Endothelial cell of umbilical vein (primary cell): ENCODE measurements around the gene GCDH. TPM values are rescaled to one million over a fixed set of nuclear protein-coding genes. Genes with fewer than 3 reads are reported as not detected.

Experiments
- BruUV-seq: library from RNA; stranded (reverse); fragments of 400-500 nt; replicated peaks from 2 replicates; lab custom pipeline; 2021; lab: Mats Ljungman, UMichigan
- CTCF ChIA-PET: fragments of 300-600, 350-600 bp; sonication (Branson Sonifier 250); formaldehyde crosslinking; loops from one replicate; lab custom pipeline; 2021; ENCODE audit warnings: antibody characterized with exemption, inconsistent platforms; lab: Charles Lee
- POLR2A ChIA-PET: fragments of 300-600, 350-600 bp; sonication (Branson Sonifier 250); formaldehyde crosslinking; loops from one replicate; lab custom pipeline; 2021; ENCODE audit warnings: antibody characterized with exemption, inconsistent platforms; lab: Charles Lee
- DNase-seq: peaks from one replicate; pipeline ENCODE4 v3.0.0-alpha.2; 2011; ENCODE audit warnings: low read depth, low spot score
- FAIRE-seq: peaks from 2 replicates; lab custom pipeline; 2011; peaks lifted over from hg19 to GRCh38; lab: Jason Lieb, UNC
- H2AFZ ChIP-seq: 2 replicates; pipeline ENCODE4 v1.6.0; 2012; ENCODE audit warnings: low read depth, low read length, control low read depth, inconsistent platforms
- H3K27ac ChIP-seq: 2 replicates; pipeline ENCODE4 v1.5.1; 2011; ENCODE audit warnings: low read depth, mild to moderate bottlenecking, control low read depth, low read length, moderate library complexity; ENCODE audit not compliant: insufficient read depth
- H3K27me3 ChIP-seq, 2 experiments: 2 replicates each; pipeline versions ENCODE4 v1.6.0 to v1.6.1; 2011; ENCODE audit warnings: low read length in 2 of 2, mixed read lengths in 1 of 2; ENCODE audit not compliant: control insufficient read depth in 2 of 2, insufficient read depth in 2 of 2
- H3K36me3 ChIP-seq, 2 experiments: 2 replicates in 1 of 2; 3 replicates in 1 of 2; pipeline ENCODE4 v1.5.1; 2011; ENCODE audit warnings: low read length in 2 of 2, mild to moderate bottlenecking in 1 of 2, moderate library complexity in 1 of 2; ENCODE audit not compliant: control insufficient read depth in 2 of 2, insufficient read depth in 2 of 2; ENCODE audit errors: extremely low read depth in 1 of 2
- H3K4me1 ChIP-seq: 3 replicates; pipeline ENCODE4 v1.5.1; 2011; ENCODE audit warnings: mild to moderate bottlenecking, low read length; ENCODE audit not compliant: control insufficient read depth, insufficient read depth; ENCODE audit errors: extremely low read depth
- H3K4me2 ChIP-seq: 2 replicates; pipeline ENCODE4 v1.6.1; 2011; ENCODE audit warnings: low read length, control low read depth, mixed read lengths; ENCODE audit not compliant: insufficient read depth
- H3K4me3 ChIP-seq, 3 experiments: fragments of 200-600 bp in 1 of 3; sonication (generic), shearing (Covaris generic) in 1 of 3; replicated peaks in 1 of 3; 2 replicates each; pipeline ENCODE4 v1.5.1; 2011 to 2016; ENCODE audit warnings: control low read depth in 3 of 3, low read length in 3 of 3, mild to moderate bottlenecking in 2 of 3, inconsistent platforms in 1 of 3, low read depth in 1 of 3, moderate library complexity in 1 of 3; ENCODE audit not compliant: insufficient read depth in 1 of 3
- H3K79me2 ChIP-seq: 2 replicates; pipeline ENCODE4 v1.6.0; 2012; ENCODE audit warnings: low read length, inconsistent platforms; ENCODE audit not compliant: control insufficient read depth, insufficient read depth
- H3K9ac ChIP-seq: replicated peaks from 2 replicates; pipeline ENCODE3; 2011; ENCODE audit warnings: low read length, control low read depth; ENCODE audit not compliant: insufficient read depth; ENCODE audit errors: extremely low read depth
- H3K9me1 ChIP-seq: replicated peaks from 3 replicates; pipeline ENCODE4 v1.6.0; 2011; ENCODE audit warnings: mild to moderate bottlenecking, low read length; ENCODE audit not compliant: control insufficient read depth, insufficient read depth; ENCODE audit errors: extremely low read depth
- H3K9me3 ChIP-seq: replicated peaks from 2 replicates; pipeline ENCODE4 v1.5.1; 2012; ENCODE audit warnings: low read length, inconsistent platforms; ENCODE audit not compliant: control insufficient read depth, insufficient read depth
- H4K20me1 ChIP-seq: replicated peaks from 2 replicates; pipeline ENCODE3; 2011; ENCODE audit warnings: mild to moderate bottlenecking, low read length; ENCODE audit not compliant: control insufficient read depth, insufficient read depth; ENCODE audit errors: extremely low read depth
- CTCF ChIP-seq, 2 donors: IDR thresholded peaks; 1 replicate in 1 of 2; 2 replicates in 1 of 2; pipeline ENCODE4 v1.5.1; 2011; ENCODE audit warnings: low read length in 2 of 2, mild to moderate bottlenecking in 2 of 2, moderate library complexity in 2 of 2, control low read depth in 1 of 2, inconsistent platforms in 1 of 2, low read depth in 1 of 2; ENCODE audit not compliant: insufficient read depth in 1 of 2; ENCODE audit errors: extremely low read depth in 1 of 2
- EZH2 ChIP-seq: IDR thresholded peaks from 2 replicates; pipeline ENCODE4 v1.6.1; 2012; ENCODE audit warnings: borderline replicate concordance, low read depth, mild to moderate bottlenecking, moderate library complexity, low read length, inconsistent platforms; ENCODE audit not compliant: severe bottlenecking
- FOS ChIP-seq: IDR thresholded peaks from 2 replicates; pipeline ENCODE4 v1.6.1; 2011; ENCODE audit warnings: mild to moderate bottlenecking, low read length, moderate library complexity, borderline replicate concordance; ENCODE audit not compliant: insufficient read depth
- GATA2 ChIP-seq: IDR thresholded peaks from 2 replicates; pipeline ENCODE4 v1.7.0; 2011; ENCODE audit warnings: low read depth, mild to moderate bottlenecking, moderate library complexity, mixed read lengths, low read length; ENCODE audit not compliant: insufficient read length, insufficient read depth
- JUN ChIP-seq: IDR thresholded peaks from 2 replicates; pipeline ENCODE4 v1.6.1; 2011; ENCODE audit warnings: borderline replicate concordance, low read depth; ENCODE audit not compliant: insufficient read length, insufficient read depth
- MYC ChIP-seq: IDR thresholded peaks from one replicate; pipeline ENCODE4 v1.6.1; 2011; ENCODE audit warnings: mild to moderate bottlenecking, low read depth, low read length
- POLR2A ChIP-seq: IDR thresholded peaks from 2 replicates; pipeline ENCODE4 v1.6.1; 2012; ENCODE audit warnings: low read depth, mild to moderate bottlenecking, control low read depth, low read length
- POLR2AphosphoS5 ChIP-seq: IDR thresholded peaks from 2 replicates; pipeline ENCODE4 v1.6.1; 2012; ENCODE audit warnings: low read depth, mild to moderate bottlenecking, control low read depth, low read length, moderate library complexity; ENCODE audit not compliant: insufficient read depth
- dilution Hi-C: fragments of 300-500 bp; cut with MboI; formaldehyde crosslinking; loops from one replicate; pipeline ENCODE4 v1.15.0; 2019; ENCODE audit warnings: low sequenced_read_pairs; ENCODE audit not compliant: extremely low pct_ligation_motif_present
- intact Hi-C: fragments of 100-400 bp; cut with micrococcal nuclease; formaldehyde crosslinking; loops from one replicate; pipeline ENCODE4 v1.10.0; 2022
- polyA plus RNA-seq, 4 experiments: library from polyadenylated mRNA; depleted of rRNA in 3 of 4; stranded (reverse) in 3 of 4; unstranded in 1 of 4; fragments of >200 nt; gene quantifications; 2 replicates each; pipeline versions ENCODE4 v1.2.1 to v1.2.3, GENCODE V29; 2011 to 2012; ENCODE audit warnings: missing spikeins in 1 of 4
- total RNA-seq: library from RNA; stranded (reverse); gene quantifications from 2 replicates; pipeline ENCODE4 v1.2.3, GENCODE V29; 2021
- TF ChIP-seq, protein P1 (sequence below): IDR thresholded peaks from 2 replicates; pipeline ENCODE4 v1.6.1; 2011; ENCODE audit not compliant: insufficient read depth, insufficient read length

The GCDH gene
- total and polyA plus RNA-seq, 2 donors (not counting 3 experiments of a cell fraction or from before 2014, with no cell fraction given): 27.3 to 35.8 TPM

- Histone ChIP-seq H3K4me2 (no peak overlapping the region), H3K9me3 (no peaks in the 10 kb centered on the region), H4K20me1 (no peaks in the 10 kb centered on the region), H3K9ac (no peak overlapping the region), H2AFZ (no peak overlapping the region), H3K9me1 (no peaks in the 10 kb centered on the region), H3K4me1 (peaks cover 22% of the 10 kb centered on the region), H3K27ac (no peak overlapping the region), H3K36me3 (peaks cover 6 to 13% of the 10 kb centered on the region in 2 experiments), H3K79me2 (peaks cover 37% of the 10 kb centered on the region), H3K4me3 (no peak overlapping the region), H3K27me3 (no peaks in the 10 kb centered on the region)
- FAIRE-seq (no peak), DNase-seq (no peak)
- BruUV-seq: no TSS peak
- dilution Hi-C loops (no loop called here), intact Hi-C loops (loop anchor here (10.0 kb wide), 1 partner anchor 150 kb away; no protein-coding TSS in a partner anchor)
- TF ChIP-seq FOS (no peak), EZH2 (no peak), MYC (no peak), POLR2AphosphoS5 (no peak), JUN (no peak), CTCF (IDR thresholded peaks at IDR 0.05; ENCODE audit: extremely low read depth in 1 of 2, insufficient read depth in 1 of 2, low read depth in 1 of 2, low read length in 2 of 2) (no peak), POLR2A (no peak), GATA2 (no peak)
- TF ChIP-seq, protein P1, sequence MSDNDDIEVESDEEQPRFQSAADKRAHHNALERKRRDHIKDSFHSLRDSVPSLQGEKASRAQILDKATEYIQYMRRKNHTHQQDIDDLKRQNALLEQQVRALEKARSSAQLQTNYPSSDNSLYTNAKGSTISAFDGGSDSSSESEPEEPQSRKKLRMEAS: no peak
- CTCF ChIA-PET: no interaction called here
- POLR2A ChIA-PET: no interaction called here
Observed at GRCh38 chr19:12935071-12935470, 44.1 kb downstream of the GCDH start.
